Kidney glomerular epithelial cell (primary cell): ENCODE measurements around the gene ARHGEF25.
"Not testable (repeated sequence)": the region's sequence is repeated elsewhere in the genome, so short reads cannot be mapped to it uniquely, and the experiment has no call there.

Experiments used
- DNase-seq: peaks from one replicate; lab custom pipeline; 2025; lab: John Stamatoyannopoulos, UW

ARHGEF25 gene

DNA sequence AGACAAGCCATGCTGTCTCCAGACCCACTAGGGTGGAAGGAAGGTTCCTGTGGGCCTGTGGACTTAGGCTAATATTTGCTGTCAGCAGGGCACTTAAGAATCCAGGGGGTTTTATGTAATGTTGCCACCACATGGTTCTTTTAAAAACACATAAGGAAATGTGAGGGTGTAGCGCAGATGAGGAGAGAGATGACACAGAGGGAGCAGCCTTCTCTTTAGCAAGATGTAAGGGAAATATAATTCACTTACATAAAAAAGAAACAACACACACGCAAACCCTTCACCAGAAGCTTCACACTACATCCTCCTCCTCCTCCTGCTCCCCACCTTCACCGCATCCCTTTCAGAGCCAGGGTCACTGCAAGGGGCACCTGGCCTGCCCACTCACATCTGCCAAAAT is 25.1 kb upstream of the ARHGEF25 start:
- no peak for DNase-seq

DNA sequence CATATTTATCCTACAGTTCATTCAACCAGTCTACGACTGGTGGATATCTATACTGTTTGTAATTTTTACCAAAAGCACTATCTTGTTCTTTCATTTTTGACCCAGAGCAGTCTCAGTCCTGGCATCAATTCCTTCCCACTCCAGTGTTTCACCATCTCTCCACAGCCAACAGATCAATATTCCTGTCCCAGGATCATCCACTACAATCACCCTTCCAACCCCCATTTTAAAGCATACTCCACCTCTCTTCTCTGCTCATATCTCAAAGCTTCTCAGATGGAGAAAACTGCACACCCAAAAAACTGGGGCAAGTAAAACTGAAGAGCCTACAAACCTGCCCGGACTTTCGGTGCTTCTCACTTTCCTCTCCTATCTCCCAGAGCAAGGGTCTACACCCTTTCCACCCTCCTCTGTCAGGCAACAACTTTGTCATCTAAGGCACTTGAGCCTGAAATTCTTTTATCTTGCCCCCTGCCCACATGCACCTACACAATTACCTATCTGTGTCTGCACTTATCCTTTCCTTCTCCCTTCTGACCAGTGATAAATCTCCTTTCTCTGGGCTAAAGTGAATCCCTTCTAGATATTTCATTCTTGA is 24.3 kb upstream of the ARHGEF25 start:
- no peak for DNase-seq

DNA sequence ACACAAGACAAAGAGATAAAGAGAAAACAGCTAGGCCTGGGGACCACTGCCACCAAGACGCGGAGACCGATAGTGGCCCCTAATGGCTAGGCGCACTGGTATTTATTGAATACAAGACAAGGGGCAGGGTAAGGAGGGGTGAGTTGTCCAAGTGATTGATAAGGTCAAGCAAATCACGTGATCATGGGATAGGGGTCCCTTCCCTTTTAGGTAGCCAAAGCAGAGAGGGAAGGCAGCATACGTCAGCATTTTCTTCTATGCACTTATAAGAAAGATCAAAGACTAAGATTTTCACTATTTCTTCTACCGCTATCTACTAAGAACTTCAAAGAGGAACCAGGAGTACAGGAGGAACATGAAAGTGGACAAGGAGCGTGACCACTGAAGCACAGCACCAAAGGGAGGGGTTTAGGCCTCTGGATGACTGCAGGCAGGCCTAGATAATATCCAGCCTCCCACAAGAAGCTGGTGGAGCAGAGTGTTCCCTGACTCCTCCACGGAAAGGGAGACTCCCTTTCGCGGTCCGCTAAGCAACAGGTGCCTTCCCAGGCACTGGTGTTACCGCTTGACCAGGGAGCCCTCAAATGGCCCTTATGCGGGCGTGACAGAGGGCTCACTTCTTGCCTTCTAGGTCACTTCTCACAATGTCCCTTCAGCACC is 22.2 kb upstream of the ARHGEF25 start:
- not testable (repeated sequence) for DNase-seq

DNA sequence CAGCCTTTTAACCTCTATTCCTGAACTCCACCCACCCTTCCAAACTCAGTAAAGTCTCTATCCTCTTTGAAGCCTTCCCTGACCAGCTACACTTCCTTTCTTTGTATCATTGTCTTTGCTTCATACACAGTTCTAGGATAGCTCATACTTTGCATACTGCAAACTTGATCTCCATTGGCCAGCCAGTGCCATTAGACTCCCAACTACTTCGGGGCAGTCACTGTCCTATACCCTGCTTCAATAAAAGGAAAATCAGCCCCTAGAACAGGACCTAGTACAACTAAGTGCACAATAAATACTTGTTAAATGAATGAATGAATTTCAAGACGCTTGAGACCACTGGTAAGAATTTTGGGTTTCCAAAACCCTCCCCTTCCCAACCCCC is 20.8 kb upstream of the ARHGEF25 start:
- DNase-seq = no peak

DNA sequence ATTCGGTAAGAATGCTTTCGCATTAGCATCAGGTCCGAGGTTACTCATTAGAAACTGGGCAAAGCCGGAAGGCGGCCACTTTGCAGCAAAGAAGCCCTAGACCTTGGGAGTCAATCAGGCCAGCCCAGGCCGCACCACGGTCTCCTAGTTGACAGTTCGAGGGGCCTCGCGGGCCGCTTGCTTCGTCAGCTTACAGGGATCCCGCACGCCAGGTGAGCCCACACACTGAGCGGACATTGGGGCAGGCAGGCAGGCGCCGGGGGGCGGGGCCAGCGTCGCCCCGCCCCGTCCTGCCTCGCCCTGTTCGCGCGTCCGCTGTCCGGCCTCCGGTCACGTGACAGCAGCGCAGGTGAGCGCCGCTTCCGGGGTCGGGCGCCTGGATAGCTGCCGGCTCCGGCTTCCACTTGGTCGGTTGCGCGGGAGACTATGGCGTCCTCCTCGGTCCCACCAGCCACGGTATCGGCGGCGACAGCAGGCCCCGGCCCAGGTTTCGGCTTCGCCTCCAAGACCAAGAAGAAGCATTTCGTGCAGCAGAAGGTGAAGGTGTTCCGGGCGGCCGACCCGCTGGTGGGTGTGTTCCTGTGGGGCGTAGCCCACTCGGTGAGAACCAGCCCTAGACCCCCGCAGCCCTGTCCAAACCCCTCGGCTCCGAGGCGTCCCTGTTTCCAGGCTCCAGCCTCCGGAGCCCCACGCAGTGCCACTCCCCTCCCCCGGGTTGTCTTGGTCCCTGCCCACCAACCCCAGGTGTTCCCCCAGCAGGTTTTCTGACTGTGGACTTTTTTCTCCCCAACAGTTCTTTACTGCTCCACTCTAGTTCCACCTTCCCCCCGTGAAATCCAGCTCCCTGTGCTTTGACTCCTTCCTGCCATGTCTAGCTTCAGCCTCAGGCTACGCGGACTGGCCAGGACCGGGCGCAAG is 20.1 kb upstream of the ARHGEF25 start, which contains the start of gene PIP4K2C:
Gene PIP4K2C (plus strand): TSS at position 329 of the 918 bp plus-strand sequence. CDS start 98 bp downstream, at position 427.
- peak; percentile 61 for DNase-seq

DNA sequence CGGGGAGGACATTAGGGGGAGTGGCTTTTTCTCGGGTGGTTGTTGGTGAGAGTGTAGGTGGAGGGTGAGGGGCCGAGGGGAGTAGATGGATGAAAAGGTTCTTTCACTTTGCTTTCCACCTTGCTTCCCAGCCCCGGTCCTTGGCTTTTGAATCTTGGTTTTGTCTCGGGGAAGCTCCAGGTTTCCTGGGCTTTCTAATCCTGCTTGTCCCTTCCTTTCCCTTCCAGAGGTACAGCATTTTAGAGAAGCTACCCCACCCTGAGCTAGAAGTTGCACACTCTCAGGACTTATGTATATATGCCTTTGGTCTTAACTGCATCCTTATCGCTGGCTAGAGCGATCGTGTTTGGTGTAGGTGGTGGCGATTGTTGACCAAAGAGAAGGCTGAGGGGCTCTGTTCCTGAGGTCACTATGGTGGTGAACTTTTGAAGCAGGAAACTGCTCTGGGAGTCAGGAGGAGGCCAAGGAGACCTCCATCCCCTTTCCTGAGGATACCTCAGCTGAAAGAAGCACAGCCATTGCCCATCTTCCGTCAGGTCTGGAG is 19.4 kb upstream of the ARHGEF25 start:
- no peak for DNase-seq

DNA sequence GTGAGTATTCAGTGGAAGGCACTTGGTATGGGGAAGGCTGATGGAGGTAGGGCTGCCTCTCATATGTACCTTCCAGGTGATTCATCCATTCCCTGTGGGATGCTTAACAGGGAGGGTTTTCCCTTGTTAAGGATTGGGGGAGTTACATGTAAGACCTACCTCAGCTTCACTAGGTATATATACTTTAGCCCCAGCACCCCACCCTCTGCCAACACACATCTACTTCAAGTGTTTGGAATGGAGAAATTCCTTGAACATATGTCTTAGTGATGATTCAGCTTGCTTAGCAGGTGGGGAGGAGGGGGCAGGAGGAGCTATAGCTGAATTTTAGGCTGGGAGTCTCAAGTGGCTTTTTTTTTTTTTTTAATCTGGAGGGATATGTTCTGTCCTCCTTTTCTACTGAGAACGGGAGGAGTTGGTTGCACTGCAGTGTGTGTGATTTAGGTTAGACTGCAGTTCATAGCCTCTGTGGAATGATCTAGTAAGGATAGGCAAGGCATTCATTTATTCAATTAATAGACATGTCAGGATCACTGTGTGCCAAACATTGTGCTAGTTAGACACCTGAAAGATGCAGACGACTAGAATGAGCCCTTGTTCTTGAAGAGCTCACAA is 18.6 kb upstream of the ARHGEF25 start:
- no peak for DNase-seq

DNA sequence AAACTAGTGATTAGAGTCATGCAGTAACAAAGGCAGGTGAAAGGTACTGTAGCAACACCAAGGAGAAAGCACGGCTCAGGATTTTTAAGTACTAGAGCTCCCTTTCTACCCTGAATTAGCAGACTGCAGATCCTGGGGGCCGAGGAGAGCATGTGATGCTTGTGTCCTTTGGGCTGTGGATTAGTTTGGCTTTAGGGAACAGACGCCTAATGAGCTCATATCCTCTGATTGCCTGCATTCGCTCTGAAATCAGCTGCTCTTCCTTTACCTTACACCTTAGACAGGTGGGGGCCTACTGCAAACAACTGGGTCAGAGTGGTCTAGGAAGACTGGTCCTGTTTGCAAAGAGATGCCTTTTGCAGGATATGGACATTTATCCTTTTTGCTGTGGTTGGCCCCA is 18.0 kb upstream of the ARHGEF25 start:
- no peak for DNase-seq

DNA sequence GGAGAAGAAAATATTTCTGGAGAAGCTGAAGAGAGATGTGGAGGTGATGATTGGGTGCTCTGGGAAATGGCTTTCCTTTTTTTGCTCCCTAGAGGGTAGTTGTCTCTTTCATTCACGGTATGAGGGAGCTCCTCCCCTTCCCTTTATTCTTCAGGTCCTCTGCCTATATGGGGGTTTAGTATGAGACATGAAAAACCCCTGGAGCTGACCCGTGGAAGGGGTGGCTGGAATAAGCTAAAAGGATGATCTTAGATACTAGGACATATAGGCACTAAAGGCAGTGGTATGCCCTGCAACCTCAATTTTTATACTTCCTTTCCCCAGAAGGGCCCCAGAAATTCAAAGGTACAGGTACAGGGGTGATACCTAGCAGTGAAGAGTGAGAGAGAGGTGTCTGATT is 10.8 kb upstream of the ARHGEF25 start:
- no peak for DNase-seq

DNA sequence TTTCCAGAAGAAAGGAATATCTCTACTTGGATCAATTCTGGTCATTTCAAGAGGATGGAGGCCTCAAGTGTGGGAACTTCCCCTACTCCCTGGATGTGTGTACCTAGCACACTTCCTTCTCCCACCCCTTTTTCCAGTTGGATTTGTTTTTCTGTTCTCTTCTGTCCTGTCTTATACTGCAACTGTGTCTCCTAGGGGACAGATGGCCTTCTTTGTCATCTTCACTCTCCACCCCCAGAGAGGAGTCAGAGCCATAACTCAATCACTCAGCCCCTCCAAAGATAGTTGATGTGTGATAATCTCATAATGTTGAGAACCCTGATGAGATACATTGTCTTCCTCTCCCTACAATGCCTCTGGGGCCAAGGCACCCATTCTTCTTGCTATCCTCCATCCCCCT is 8.7 kb upstream of the ARHGEF25 start:
- no peak for DNase-seq

DNA sequence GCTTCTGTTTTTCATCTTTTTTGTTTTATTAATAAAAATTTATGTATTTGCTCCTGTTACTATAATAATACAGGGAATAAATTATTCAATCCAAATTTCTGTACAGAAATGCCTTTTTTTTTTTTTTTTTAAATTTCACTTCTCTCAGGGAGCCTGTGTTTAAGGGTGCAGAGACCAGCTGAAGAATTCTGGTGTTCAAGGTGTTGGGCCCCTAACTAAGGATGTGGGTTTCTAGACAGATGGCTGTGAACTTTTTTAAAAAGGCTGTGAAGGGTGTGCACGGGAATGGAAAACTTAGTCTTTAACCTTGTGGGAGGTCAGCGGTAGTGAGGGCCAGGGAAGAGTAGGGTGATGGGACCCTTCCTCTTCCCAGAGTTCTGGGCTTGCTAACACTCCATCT is 7.9 kb upstream of the ARHGEF25 start:
- DNase-seq = no peak

DNA sequence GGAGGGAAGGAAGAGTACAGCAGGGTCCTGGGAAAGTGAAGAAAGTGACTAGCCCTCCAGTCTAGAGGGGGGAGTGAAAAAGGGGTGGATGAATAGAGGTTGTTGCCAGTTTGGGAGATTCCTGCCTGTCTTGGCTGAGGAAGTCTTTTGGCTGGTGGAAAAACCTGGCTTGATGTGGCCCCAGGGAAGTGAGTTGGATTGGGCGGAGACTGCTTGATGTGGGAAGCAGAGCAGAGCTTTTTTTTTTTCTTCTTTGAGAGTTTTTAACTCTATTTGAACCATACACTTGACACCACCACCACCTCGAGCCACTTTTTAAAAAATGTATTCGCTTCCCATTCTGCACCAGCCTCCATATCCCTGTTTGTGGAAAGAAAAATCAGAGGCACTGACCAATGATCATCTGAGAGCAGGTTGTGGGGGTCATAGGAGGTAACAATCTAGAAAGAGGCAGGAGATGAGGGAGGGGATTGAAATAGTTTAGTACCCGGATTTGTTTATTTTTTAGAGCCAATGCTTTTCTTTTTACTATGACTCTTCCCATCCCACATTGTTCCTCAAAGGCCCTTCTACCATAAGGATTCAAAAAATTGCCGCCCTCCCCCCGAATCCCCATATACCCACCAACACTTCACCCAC is 7.3 kb upstream of the ARHGEF25 start:
- no peak for DNase-seq

DNA sequence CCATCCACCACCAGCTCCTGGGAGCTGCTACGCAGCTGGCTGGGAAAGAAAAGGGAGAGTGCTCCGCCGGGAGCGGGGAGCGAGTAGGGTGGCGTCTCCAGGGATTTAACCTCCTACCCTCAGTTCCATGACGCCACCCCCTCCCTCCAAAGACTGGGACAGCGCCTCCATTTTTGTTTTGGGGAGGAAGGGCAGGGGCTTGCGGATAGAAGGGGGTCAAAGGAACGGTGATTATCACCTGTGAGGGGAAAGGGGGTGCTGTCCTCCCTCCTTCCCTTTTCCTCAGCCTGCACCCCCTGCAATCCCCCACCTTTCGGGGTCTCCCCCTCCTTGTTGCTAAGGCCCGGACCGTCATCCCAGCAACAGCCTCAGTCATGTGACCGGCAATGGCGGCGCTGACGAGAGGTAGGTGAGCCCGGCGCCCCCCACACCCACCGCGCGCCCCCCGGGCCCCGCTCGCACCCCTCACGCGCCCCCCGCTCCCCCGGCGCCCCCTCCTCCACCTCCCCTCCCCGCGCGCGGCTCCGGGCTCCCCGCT is 6.7 kb upstream of the ARHGEF25 start, which contains the start of gene DTX3:
Gene DTX3 (plus strand): TSS at position 371 of the 538 bp plus-strand sequence. CDS start 1,694 bp downstream, outside the sequence.
- no peak for DNase-seq

DNA sequence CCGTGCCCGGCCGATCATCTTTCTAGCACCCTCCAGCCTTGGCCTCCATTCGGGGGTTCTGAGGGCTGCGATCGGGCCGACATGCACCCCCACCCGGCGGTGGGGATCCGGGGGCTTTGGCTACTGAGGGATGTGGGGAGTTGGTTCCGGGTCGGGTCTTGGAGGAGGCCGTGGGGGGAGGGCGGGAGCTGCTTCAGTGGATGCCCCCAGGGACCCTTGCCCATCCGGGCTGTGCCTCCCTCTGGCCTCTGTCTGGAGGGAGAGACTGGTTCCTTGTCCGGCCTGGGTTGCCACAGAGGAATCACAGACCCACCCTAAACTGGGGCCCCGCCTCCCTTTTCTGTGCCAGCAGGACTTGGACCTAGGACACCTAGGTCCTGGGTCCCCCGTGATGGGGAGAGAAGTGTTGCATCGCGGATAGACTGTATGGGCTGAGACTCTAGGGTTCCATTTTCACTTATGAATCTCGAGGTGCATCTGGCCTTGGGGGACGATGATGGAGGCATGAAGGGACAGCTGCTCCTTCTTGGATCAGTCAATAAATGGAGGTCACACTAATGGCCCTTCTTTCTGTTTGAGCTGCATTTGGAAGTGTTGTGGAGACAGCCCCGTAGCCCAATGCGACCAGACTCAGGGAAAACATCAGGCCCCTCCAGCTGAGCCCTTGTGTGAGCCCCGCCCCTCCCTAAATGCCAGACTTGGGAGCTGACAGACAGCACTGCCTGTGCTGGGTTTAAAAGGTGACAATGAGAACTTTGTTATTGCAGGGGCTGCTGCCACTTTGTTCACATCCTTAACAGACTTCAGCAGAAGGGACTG is 6.0 kb upstream of the ARHGEF25 start:
- DNase-seq = no peak

DNA sequence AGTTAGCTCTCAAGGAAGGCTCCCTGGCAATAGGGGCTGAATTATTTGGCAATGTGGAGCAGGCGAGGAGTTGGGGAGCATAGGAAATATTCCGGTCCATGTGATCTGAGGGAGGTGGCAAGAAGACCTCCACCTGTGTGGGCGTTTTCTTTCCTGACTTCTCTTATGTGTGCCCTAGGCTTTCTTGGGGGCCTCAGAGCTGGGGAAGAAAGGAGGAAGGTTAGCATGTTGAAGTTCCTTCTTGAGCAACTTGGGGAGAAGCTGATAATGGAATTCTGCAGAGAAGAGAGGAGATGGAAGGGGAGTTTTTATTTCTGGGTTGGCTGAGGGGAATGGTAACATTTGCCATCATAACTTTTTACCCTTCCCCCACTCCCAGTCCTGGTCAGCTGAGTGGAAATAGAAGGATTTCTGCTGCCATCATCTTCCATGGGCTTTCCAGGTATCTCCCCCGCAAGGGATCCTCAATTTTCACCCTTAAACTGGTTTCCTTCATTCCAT is 5.4 kb upstream of the ARHGEF25 start:
- no peak for DNase-seq

DNA sequence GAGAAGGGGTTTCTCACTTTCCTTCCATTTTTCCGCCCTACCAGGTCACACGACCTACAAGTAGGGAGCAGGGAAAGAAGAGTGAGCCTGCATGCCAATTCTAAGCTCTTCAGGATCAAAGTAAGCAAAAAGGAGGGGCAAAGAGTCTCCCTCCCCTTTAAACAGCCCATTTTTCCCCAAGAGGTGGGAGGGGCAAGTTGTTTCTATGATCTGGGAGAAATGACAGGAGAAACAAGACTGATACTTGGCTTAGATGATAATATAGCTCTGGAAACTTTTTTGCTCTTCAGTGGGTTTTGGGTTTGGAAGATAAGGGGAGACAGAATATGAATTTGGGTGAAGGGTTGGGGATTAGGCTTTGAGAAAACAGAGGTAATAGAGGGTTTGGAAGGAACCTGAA is 4.8 kb upstream of the ARHGEF25 start:
- no peak for DNase-seq

DNA sequence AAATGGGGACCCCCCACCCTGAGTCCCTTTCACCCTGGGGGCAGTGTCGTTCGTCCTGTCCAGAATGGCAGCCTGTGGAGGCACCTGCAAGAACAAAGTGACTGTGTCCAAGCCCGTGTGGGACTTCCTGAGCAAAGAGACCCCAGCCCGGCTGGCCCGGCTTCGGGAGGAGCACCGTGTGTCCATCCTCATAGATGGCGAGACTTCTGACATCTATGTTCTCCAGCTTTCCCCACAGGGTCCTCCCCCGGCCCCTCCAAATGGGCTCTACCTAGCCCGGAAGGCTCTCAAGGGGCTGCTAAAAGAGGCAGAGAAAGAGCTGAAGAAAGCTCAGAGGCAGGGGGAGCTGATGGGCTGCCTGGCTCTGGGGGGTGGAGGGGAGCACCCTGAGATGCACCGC is 4.4 kb upstream of the ARHGEF25 start:
- no peak for DNase-seq

DNA sequence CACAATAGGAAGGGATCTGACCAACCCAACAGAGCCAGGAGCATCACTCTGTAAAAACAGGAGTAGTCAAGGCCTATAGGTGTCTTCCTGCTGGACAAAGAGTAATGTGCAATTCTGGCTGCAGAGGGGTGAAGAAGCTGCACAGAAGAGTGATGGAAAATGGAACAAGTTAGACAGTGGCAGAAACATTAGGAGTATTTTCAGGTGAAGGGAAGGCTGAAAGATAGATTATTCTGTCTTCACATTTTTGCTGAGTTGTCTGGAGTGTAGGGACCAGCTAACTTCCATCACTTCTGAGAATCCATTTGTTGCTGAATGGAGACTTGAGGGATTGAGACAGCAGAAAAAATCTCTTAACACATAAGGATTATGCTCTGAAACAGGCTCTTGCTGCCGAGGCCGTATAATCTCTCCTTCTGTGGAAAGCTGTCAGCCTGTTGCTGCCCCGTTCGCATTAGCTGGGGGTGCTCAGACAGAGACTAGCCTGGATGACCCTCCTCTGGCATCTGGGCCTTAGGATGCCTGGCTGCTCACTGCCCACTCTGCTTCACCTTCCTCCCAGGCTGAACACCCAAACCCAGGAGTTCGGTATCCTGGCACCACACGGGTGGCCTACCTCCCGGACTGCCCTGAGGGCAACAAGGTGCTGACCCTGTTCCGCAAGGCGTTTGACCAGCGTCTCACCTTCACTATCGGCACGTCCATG is 3.1 kb upstream of the ARHGEF25 start:
- no peak for DNase-seq

DNA sequence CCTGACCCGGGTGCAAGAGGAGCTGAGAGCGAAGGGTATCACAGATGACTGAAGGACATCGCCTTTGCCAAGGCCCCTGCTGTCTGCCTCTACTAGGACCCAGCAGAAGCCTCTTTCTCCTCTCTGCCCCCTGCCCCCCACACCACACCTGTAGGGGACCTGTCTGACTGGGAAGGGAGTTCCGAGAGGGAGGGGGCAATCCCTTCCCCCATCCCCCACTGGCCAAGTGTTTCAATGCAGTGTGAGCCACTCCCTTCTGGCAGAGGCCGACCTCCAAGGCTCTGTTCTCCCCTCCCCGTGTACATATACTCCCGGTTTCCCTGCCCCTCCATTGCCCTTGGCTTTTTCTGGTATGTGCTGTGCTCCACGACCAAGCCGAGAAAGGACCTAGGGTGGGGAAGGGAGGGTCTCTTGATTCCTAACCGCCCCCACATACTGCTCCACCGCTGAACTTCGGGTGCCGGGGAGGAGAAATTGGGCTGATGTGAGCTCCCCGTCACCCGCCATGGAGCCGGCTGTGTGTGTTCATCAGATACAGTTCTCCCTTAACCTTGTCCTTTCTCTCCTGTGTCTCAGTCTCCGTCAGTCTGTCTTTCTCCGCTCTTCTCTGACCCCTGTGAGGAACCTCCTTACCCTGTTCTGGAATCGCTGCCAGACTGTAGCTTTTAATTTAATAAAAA is 2.0 kb upstream of the ARHGEF25 start:
- DNase-seq = no peak
